H1 (cell line): ENCODE measurements around the gene STXBP6.

ENCODE experiments used
- BRCA1 ChIP-seq: IDR thresholded peaks from 2 replicates; pipeline ENCODE4 v1.6.1; 2012; ENCODE audit warnings: low read depth, low read length, improper control_type of control experiment
- CTCF ChIP-seq, 3 experiments: IDR thresholded peaks; 1 replicate in 2 of 3; 2 replicates in 1 of 3; pipeline versions ENCODE4 v1.5.1 to v1.6.1; 2011; ENCODE audit warnings: low read length in 3 of 3, mild to moderate bottlenecking in 3 of 3, inconsistent platforms in 2 of 3, low read depth in 1 of 3, moderate library complexity in 1 of 3; ENCODE audit not compliant: insufficient read depth in 1 of 3; ENCODE audit errors: control extremely low read depth in 1 of 3
- EGR1 ChIP-seq: IDR thresholded peaks from 2 replicates; pipeline ENCODE4 v1.6.1; 2011; ENCODE audit warnings: low read depth, low read length, borderline replicate concordance
- HDAC6 ChIP-seq: IDR thresholded peaks from one replicate; pipeline ENCODE4 v1.7.1; 2012; ENCODE audit warnings: low read depth, mild to moderate bottlenecking, inconsistent platforms, low read length, moderate library complexity
- NRF1 ChIP-seq: IDR thresholded peaks from 2 replicates; pipeline ENCODE4 v1.6.1; 2011; ENCODE audit warnings: mild to moderate bottlenecking, low read depth, low read length, improper control_type of control experiment
- POLR2AphosphoS5 ChIP-seq: IDR thresholded peaks from 2 replicates; pipeline ENCODE4 v1.6.1; 2011; ENCODE audit warnings: low read depth, low read length
- SAP30 ChIP-seq: fragments of 300-600 bp; sonication (generic); IDR thresholded peaks from 2 replicates; pipeline ENCODE4 v1.7.1; 2012; ENCODE audit warnings: low read length, moderate library complexity, mild to moderate bottlenecking, inconsistent platforms; ENCODE audit not compliant: insufficient read depth, insufficient replicate concordance
- SP1 ChIP-seq: IDR thresholded peaks from 2 replicates; pipeline ENCODE4 v1.6.1; 2011; ENCODE audit warnings: low read depth, low read length
- SP4 ChIP-seq: IDR thresholded peaks from 2 replicates; pipeline ENCODE4 v1.6.1; 2012; ENCODE audit warnings: low read length, inconsistent platforms
- SRF ChIP-seq: IDR thresholded peaks from 2 replicates; pipeline ENCODE4 v1.6.1; 2011; ENCODE audit warnings: mild to moderate bottlenecking, low read depth, low read length, moderate library complexity
- SUZ12 ChIP-seq: fragments of 200-600 bp; sonication (generic); IDR thresholded peaks from 2 replicates; pipeline ENCODE4 v1.6.1; 2012; ENCODE audit warnings: mild to moderate bottlenecking, inconsistent platforms, low read length, moderate library complexity, mixed read lengths
- USF2 ChIP-seq: IDR thresholded peaks from 2 replicates; pipeline ENCODE4 v1.6.1; 2011; ENCODE audit warnings: low read length, improper control_type of control experiment
- TF ChIP-seq, protein P1 (sequence below): IDR thresholded peaks from 2 replicates; pipeline ENCODE4 v1.6.1; 2012; ENCODE audit warnings: inconsistent platforms

- TF ChIP-seq HDAC6 (no peak), SRF (no peak), CTCF (IDR thresholded peaks at IDR 0.05; ENCODE audit: control extremely low read depth in 1 of 3, insufficient read depth in 1 of 3, low read depth in 1 of 3, low read length in 3 of 3) (no peak), EGR1 (no peak), USF2 (no peak), SP1 (no peak), NRF1 (no peak), SUZ12 (no peak), SAP30 (no peak), BRCA1 (no peak), SP4 (no peak), POLR2AphosphoS5 (no peak)
- TF ChIP-seq, protein P1, sequence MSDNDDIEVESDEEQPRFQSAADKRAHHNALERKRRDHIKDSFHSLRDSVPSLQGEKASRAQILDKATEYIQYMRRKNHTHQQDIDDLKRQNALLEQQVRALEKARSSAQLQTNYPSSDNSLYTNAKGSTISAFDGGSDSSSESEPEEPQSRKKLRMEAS: no peak
Measured at GRCh38 chr14:24887623-24888304, 162.2 kb downstream of the STXBP6 start.
